HEK293 (cell line): ENCODE data around the gene NLGN3.
A peak's percentile ranks its signal among the peaks of the same experiment; 100 is the strongest.

Experiments used
- BCL11A ChIP-seq: fragments of 450-650 bp; formaldehyde crosslinking; IDR thresholded peaks from 2 replicates; pipeline ENCODE4 v1.5.1; 2016; ENCODE audit warnings: low read depth, missing biosample characterization, missing genetic modification characterization
- EGR2 ChIP-seq: fragments of 450-650 bp; formaldehyde crosslinking; IDR thresholded peaks from 2 replicates; pipeline ENCODE4 v1.5.1; 2016; ENCODE audit warnings: low read depth, missing biosample characterization, missing genetic modification characterization
- HOXC10 ChIP-seq: sonication (generic); formaldehyde crosslinking; IDR thresholded peaks from 2 replicates; pipeline ENCODE4 v1.8.1; 2023; ENCODE audit warnings: mild to moderate bottlenecking, missing genetic modification reagents
- KLF16 ChIP-seq: fragments of 450-650 bp; formaldehyde crosslinking; IDR thresholded peaks from 2 replicates; pipeline ENCODE4 v1.5.1; 2017; ENCODE audit warnings: missing biosample characterization, missing genetic modification characterization
- OVOL3 ChIP-seq: fragments of 450-650 bp; formaldehyde crosslinking; IDR thresholded peaks from 2 replicates; pipeline ENCODE4 v1.5.1; 2016; ENCODE audit warnings: missing biosample characterization, missing genetic modification characterization
- ZBTB21 ChIP-seq: fragments of 450-650 bp; formaldehyde crosslinking; IDR thresholded peaks from 2 replicates; pipeline ENCODE4 v1.5.1; 2017; ENCODE audit warnings: missing biosample characterization, missing genetic modification characterization
- ZBTB7A ChIP-seq: fragments of 450-650 bp; formaldehyde crosslinking; IDR thresholded peaks from 2 replicates; pipeline ENCODE4 v1.5.1; 2016; ENCODE audit warnings: low read depth, missing biosample characterization, missing genetic modification characterization
- ZFP41 ChIP-seq: fragments of 450-650 bp; formaldehyde crosslinking; IDR thresholded peaks from 2 replicates; pipeline ENCODE4 v1.5.1; 2016; ENCODE audit warnings: missing biosample characterization, missing genetic modification characterization, borderline replicate concordance
- ZIC2 ChIP-seq: fragments of 450-650 bp; formaldehyde crosslinking; IDR thresholded peaks from 2 replicates; pipeline ENCODE4 v1.5.1; 2016; ENCODE audit warnings: missing biosample characterization, missing genetic modification characterization
- ZNF155 ChIP-seq: fragments of 450-650 bp; formaldehyde crosslinking; IDR thresholded peaks from 2 replicates; pipeline ENCODE4 v1.5.1; 2016; ENCODE audit warnings: missing biosample characterization, missing genetic modification characterization
- ZNF404 ChIP-seq: fragments of 450-650 bp; formaldehyde crosslinking; IDR thresholded peaks from 2 replicates; pipeline ENCODE4 v1.5.1; 2017; ENCODE audit warnings: missing biosample characterization, missing genetic modification characterization
- ZNF561 ChIP-seq: fragments of 450-650 bp; IDR thresholded peaks from 2 replicates; pipeline ENCODE4 v1.5.1; 2018; ENCODE audit warnings: missing biosample characterization, missing genetic modification characterization, borderline replicate concordance
- ZNF585B ChIP-seq: fragments of 450-650 bp; formaldehyde crosslinking; IDR thresholded peaks from 2 replicates; pipeline ENCODE4 v1.5.1; 2016; ENCODE audit warnings: missing biosample characterization, missing genetic modification characterization
- ZNF621 ChIP-seq: fragments of 450-650 bp; formaldehyde crosslinking; IDR thresholded peaks from 2 replicates; pipeline ENCODE4 v1.5.1; 2017; ENCODE audit warnings: missing biosample characterization, missing genetic modification characterization
- ZNF701 ChIP-seq: fragments of 450-650 bp; formaldehyde crosslinking; IDR thresholded peaks from 2 replicates; pipeline ENCODE4 v1.5.1; 2016; ENCODE audit warnings: missing biosample characterization, missing genetic modification characterization
- ZNF843 ChIP-seq: fragments of 450-650 bp; formaldehyde crosslinking; IDR thresholded peaks from 2 replicates; pipeline ENCODE4 v1.5.1; 2016; ENCODE audit warnings: missing biosample characterization, missing genetic modification characterization
- ZSCAN23 ChIP-seq: fragments of 450-650 bp; formaldehyde crosslinking; IDR thresholded peaks from 2 replicates; pipeline ENCODE4 v1.5.1; 2016; ENCODE audit warnings: missing biosample characterization, missing genetic modification characterization
- TF ChIP-seq, protein P1 (sequence below): fragments of 450-650 bp; formaldehyde crosslinking; optimal IDR thresholded peaks from 2 replicates; pipeline ENCODE3; 2016; ENCODE audit warnings: missing biosample characterization, mild to moderate bottlenecking, missing genetic modification characterization
- TF ChIP-seq, protein P2 (sequence below): fragments of 450-650 bp; formaldehyde crosslinking; IDR thresholded peaks from 2 replicates; pipeline ENCODE4 v1.5.1; 2016; ENCODE audit warnings: missing biosample characterization, missing genetic modification characterization
- TF ChIP-seq, protein P3 (sequence below): fragments of 450-650 bp; formaldehyde crosslinking; conservative IDR thresholded peaks from 2 replicates; pipeline ENCODE4 v1.5.1; 2016; ENCODE audit warnings: low read depth, missing biosample characterization, missing genetic modification characterization
- TF ChIP-seq, protein P4 (sequence below): fragments of 450-650 bp; formaldehyde crosslinking; IDR thresholded peaks from 2 replicates; pipeline ENCODE4 v1.5.1; 2016; ENCODE audit warnings: missing biosample characterization, missing genetic modification characterization, borderline replicate concordance
- TF ChIP-seq, protein P5 (sequence below): fragments of 450-650 bp; formaldehyde crosslinking; IDR thresholded peaks from 2 replicates; pipeline ENCODE4 v1.5.1; 2016; ENCODE audit warnings: missing biosample characterization, missing genetic modification characterization

The NLGN3 gene

DNA sequence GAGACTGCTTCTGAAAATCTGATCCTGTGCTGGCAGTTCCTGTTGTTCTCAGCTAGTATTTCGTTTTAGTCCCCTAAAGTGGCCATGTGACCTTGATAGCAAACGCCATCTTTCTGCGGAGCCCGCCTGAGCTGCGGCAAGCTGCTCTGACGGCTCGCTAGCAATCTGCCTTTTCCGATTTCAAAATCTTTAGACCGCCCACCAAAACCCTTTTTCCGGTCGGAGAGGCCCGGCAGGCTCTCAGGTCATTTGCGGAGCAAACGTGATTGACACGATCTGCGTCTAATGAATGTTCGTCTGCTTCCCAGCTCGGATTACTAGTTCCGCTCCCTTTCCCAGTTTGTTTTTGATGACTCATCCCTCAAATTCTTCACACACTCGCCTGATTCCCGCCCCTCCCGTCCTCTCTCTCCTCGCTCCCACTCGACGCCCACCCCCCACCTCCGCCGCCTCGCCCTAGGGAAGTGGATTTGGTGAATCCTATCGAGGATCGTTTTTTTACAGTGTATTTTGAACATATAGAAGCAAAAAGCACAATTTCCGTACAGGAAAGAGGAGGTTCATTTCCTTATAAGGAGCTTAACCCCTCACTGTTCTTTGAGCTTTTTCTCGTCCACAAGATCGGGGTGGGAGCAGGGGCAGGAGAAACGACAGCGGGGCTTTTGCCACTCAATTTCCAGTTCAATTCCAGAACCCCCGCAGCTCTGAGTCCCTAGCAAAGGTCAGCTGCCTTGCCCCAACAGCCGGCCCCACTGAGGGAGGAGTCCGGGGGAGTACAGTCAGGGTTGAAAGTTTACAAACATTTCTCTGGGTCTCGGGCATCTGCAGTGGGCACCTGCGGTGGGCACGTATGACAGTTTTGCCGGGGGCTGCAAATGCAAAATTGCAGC, 37.5 kb downstream of the NLGN3 start (continued):
- TF ChIP-seq, protein P1, sequence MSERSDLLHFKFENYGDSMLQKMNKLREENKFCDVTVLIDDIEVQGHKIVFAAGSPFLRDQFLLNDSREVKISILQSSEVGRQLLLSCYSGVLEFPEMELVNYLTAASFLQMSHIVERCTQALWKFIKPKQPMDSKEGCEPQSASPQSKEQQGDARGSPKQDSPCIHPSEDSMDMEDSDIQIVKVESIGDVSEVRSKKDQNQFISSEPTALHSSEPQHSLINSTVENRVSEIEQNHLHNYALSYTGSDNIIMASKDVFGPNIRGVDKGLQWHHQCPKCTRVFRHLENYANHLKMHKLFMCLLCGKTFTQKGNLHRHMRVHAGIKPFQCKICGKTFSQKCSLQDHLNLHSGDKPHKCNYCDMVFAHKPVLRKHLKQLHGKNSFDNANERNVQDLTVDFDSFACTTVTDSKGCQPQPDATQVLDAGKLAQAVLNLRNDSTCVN (tag by site-specific recombination): no peak
- TF ChIP-seq ZBTB7A (no peak), ZNF155 (tag by site-specific recombination) (no peak), ZNF404 (no peak), ZSCAN23 (tag by site-specific recombination) (no peak), OVOL3 (tag by site-specific recombination) (no peak), ZNF621 (tag by site-specific recombination) (no peak), ZFP41 (tag by site-specific recombination) (no peak), HOXC10 (CRISPR knock-in tag) (no peak), BCL11A (tag by site-specific recombination) (no peak), ZNF561 (tag by site-specific recombination) (no peak), ZBTB21 (tag by site-specific recombination) (peak; percentile 55; the same call in 1 of the 2 replicates), ZIC2 (no peak), KLF16 (tag by site-specific recombination) (peak; percentile 9), EGR2 (tag by site-specific recombination) (peak; percentile 92), ZNF843 (tag by site-specific recombination) (0 out of 2 replicates have a peak, but pooled peaks have one; percentile 28), ZNF585B (tag by site-specific recombination) (no peak), ZNF701 (no peak)
- TF ChIP-seq, protein P2, sequence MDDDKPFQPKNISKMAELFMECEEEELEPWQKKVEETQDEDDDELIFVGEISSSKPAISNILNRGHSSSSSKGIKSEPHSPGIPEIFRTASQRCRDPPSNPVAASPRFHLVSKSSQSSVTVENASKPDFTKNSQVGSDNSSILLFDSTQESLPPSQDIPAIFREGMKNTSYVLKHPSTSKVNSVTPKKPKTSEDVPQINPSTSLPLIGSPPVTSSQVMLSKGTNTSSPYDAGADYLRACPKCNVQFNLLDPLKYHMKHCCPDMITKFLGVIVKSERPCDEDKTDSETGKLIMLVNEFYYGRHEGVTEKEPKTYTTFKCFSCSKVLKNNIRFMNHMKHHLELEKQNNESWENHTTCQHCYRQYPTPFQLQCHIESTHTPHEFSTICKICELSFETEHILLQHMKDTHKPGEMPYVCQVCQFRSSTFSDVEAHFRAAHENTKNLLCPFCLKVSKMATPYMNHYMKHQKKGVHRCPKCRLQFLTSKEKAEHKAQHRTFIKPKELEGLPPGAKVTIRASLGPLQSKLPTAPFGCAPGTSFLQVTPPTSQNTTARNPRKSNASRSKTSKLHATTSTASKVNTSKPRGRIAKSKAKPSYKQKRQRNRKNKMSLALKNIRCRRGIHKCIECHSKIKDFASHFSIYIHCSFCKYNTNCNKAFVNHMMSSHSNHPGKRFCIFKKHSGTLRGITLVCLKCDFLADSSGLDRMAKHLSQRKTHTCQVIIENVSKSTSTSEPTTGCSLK (tag by site-specific recombination): no peak
- TF ChIP-seq, protein P3, sequence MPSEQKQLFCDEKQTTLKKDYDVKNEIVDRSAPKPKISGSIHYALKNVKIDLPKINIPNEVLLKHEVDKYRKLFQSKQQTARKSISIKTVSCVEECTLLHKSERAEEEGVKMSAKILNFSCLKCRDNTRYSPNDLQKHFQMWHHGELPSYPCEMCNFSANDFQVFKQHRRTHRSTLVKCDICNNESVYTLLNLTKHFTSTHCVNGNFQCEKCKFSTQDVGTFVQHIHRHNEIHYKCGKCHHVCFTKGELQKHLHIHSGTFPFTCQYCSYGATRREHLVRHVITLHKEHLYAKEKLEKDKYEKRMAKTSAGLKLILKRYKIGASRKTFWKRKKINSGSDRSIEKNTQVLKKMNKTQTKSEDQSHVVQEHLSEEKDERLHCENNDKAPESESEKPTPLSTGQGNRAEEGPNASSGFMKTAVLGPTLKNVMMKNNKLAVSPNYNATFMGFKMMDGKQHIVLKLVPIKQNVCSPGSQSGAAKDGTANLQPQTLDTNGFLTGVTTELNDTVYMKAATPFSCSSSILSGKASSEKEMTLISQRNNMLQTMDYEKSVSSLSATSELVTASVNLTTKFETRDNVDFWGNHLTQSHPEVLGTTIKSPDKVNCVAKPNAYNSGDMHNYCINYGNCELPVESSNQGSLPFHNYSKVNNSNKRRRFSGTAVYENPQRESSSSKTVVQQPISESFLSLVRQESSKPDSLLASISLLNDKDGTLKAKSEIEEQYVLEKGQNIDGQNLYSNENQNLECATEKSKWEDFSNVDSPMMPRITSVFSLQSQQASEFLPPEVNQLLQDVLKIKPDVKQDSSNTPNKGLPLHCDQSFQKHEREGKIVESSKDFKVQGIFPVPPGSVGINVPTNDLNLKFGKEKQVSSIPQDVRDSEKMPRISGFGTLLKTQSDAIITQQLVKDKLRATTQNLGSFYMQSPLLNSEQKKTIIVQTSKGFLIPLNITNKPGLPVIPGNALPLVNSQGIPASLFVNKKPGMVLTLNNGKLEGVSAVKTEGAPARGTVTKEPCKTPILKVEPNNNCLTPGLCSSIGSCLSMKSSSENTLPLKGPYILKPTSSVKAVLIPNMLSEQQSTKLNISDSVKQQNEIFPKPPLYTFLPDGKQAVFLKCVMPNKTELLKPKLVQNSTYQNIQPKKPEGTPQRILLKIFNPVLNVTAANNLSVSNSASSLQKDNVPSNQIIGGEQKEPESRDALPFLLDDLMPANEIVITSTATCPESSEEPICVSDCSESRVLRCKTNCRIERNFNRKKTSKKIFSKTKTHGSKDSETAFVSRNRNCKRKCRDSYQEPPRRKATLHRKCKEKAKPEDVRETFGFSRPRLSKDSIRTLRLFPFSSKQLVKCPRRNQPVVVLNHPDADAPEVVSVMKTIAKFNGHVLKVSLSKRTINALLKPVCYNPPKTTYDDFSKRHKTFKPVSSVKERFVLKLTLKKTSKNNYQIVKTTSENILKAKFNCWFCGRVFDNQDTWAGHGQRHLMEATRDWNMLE: 0 out of 2 replicates have a peak, but pooled peaks have one; percentile 49
- TF ChIP-seq, protein P4, sequence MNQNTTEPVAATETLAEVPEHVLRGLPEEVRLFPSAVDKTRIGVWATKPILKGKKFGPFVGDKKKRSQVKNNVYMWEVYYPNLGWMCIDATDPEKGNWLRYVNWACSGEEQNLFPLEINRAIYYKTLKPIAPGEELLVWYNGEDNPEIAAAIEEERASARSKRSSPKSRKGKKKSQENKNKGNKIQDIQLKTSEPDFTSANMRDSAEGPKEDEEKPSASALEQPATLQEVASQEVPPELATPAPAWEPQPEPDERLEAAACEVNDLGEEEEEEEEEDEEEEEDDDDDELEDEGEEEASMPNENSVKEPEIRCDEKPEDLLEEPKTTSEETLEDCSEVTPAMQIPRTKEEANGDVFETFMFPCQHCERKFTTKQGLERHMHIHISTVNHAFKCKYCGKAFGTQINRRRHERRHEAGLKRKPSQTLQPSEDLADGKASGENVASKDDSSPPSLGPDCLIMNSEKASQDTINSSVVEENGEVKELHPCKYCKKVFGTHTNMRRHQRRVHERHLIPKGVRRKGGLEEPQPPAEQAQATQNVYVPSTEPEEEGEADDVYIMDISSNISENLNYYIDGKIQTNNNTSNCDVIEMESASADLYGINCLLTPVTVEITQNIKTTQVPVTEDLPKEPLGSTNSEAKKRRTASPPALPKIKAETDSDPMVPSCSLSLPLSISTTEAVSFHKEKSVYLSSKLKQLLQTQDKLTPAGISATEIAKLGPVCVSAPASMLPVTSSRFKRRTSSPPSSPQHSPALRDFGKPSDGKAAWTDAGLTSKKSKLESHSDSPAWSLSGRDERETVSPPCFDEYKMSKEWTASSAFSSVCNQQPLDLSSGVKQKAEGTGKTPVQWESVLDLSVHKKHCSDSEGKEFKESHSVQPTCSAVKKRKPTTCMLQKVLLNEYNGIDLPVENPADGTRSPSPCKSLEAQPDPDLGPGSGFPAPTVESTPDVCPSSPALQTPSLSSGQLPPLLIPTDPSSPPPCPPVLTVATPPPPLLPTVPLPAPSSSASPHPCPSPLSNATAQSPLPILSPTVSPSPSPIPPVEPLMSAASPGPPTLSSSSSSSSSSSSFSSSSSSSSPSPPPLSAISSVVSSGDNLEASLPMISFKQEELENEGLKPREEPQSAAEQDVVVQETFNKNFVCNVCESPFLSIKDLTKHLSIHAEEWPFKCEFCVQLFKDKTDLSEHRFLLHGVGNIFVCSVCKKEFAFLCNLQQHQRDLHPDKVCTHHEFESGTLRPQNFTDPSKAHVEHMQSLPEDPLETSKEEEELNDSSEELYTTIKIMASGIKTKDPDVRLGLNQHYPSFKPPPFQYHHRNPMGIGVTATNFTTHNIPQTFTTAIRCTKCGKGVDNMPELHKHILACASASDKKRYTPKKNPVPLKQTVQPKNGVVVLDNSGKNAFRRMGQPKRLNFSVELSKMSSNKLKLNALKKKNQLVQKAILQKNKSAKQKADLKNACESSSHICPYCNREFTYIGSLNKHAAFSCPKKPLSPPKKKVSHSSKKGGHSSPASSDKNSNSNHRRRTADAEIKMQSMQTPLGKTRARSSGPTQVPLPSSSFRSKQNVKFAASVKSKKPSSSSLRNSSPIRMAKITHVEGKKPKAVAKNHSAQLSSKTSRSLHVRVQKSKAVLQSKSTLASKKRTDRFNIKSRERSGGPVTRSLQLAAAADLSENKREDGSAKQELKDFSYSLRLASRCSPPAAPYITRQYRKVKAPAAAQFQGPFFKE: no peak
- TF ChIP-seq, protein P5, sequence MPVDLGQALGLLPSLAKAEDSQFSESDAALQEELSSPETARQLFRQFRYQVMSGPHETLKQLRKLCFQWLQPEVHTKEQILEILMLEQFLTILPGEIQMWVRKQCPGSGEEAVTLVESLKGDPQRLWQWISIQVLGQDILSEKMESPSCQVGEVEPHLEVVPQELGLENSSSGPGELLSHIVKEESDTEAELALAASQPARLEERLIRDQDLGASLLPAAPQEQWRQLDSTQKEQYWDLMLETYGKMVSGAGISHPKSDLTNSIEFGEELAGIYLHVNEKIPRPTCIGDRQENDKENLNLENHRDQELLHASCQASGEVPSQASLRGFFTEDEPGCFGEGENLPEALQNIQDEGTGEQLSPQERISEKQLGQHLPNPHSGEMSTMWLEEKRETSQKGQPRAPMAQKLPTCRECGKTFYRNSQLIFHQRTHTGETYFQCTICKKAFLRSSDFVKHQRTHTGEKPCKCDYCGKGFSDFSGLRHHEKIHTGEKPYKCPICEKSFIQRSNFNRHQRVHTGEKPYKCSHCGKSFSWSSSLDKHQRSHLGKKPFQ (tag by site-specific recombination): no peak
